GM03348 (cell line): ENCODE measurements around the gene TRERF1.

Experiments
- DNase-seq: peaks from one replicate; pipeline ENCODE4 v3.0.0; 2012; ENCODE audit warnings: low spot score

The TRERF1 gene

GRCh38 chr6:42185597-42185996 is 266.1 kb downstream of the TRERF1 start:
- DNase-seq = no peak

GRCh38 chr6:42184475-42184874 is 267.3 kb downstream of the TRERF1 start:
- no peak for DNase-seq

- DNase-seq = no peak
These were observed 269.6 kb downstream of the TRERF1 start for GRCh38 chr6:42182101-42182500.

- no peak for DNase-seq
These were observed 271.8 kb downstream of the TRERF1 start for GRCh38 chr6:42179945-42180313.

- no peak for DNase-seq
These were observed 272.3 kb downstream of the TRERF1 start for GRCh38 chr6:42179261-42179944.

- DNase-seq = no peak
These were observed 274.0 kb downstream of the TRERF1 start for GRCh38 chr6:42177514-42178364.

- no peak for DNase-seq
These were observed 274.7 kb downstream of the TRERF1 start for GRCh38 chr6:42176981-42177380.

- no peak for DNase-seq
These were observed 275.9 kb downstream of the TRERF1 start for GRCh38 chr6:42175860-42176259.
